Loucy (cell line): Measurements from ENCODE around the gene CNTN4.

ENCODE experiments used
- H2AFZ ChIP-seq: fragments of 200-600 bp; sonication (generic); 2 replicates; pipeline ENCODE4 v1.6.0; 2016; ENCODE audit warnings: antibody characterized with exemption, mild to moderate bottlenecking, low read length, moderate library complexity
- H3F3A ChIP-seq: fragments of 200-600 bp; 2 replicates; pipeline ENCODE4 v1.6.0; 2016; ENCODE audit warnings: antibody characterized with exemption, low read depth, mild to moderate bottlenecking
- H3K27me3 ChIP-seq: fragments of 200-600 bp; sonication (generic); 2 replicates; pipeline ENCODE4 v1.6.1; 2014; ENCODE audit warnings: low read length, mild to moderate bottlenecking; ENCODE audit not compliant: insufficient read depth, poor library complexity, severe bottlenecking
- H3K36me3 ChIP-seq: fragments of 200-600 bp; sonication (generic); 2 replicates; pipeline ENCODE4 v1.6.1; 2016; ENCODE audit warnings: low read length; ENCODE audit not compliant: insufficient read depth
- H3K4me1 ChIP-seq: fragments of 200-600 bp; sonication (generic); 2 replicates; pipeline ENCODE4 v1.5.1; 2014; ENCODE audit warnings: low read length, mild to moderate bottlenecking; ENCODE audit not compliant: insufficient read depth, poor library complexity, severe bottlenecking
- H3K4me2 ChIP-seq: fragments of 200-600 bp; sonication (generic); 2 replicates; pipeline ENCODE4 v1.6.0; 2014; ENCODE audit warnings: antibody characterized with exemption, low read length, low read depth, mild to moderate bottlenecking; ENCODE audit not compliant: poor library complexity, severe bottlenecking
- H3K4me3 ChIP-seq: fragments of 200-600 bp; sonication (generic); 2 replicates; pipeline ENCODE4 v1.5.1; 2014; ENCODE audit warnings: low read length, mild to moderate bottlenecking, mixed read lengths; ENCODE audit not compliant: poor library complexity, severe bottlenecking
- H3K79me2 ChIP-seq: fragments of 200-600 bp; sonication (generic); 2 replicates; pipeline ENCODE4 v1.6.1; 2014; ENCODE audit warnings: low read length; ENCODE audit not compliant: insufficient read depth
- H3K9ac ChIP-seq: fragments of 200-600 bp; sonication (generic); 2 replicates; pipeline ENCODE4 v1.6.0; 2014; ENCODE audit warnings: mild to moderate bottlenecking, low read depth, low read length, moderate library complexity; ENCODE audit not compliant: poor library complexity, severe bottlenecking
- H3K9me2 ChIP-seq: fragments of 200-600 bp; sonication (generic); replicated peaks from 2 replicates; pipeline ENCODE4 v1.6.1; 2016; ENCODE audit warnings: low read depth, low read length, mixed read lengths
- H3K9me3 ChIP-seq: fragments of 200-600 bp; sonication (generic); 2 replicates; pipeline ENCODE4 v1.6.1; 2014; ENCODE audit warnings: mild to moderate bottlenecking, antibody characterized with exemption, low read length, low read depth; ENCODE audit not compliant: insufficient read depth
- H4K20me1 ChIP-seq: fragments of 200-600 bp; sonication (generic); 2 replicates; pipeline ENCODE4 v1.6.0; 2014; ENCODE audit warnings: antibody characterized with exemption, low read length, mild to moderate bottlenecking; ENCODE audit not compliant: insufficient read depth, poor library complexity, severe bottlenecking
- CTCF ChIP-seq: fragments of 200-600 bp; sonication (generic); conservative IDR thresholded peaks from 2 replicates; pipeline ENCODE4 v1.5.1; 2014; ENCODE audit warnings: mild to moderate bottlenecking, antibody characterized with exemption, low read length
- EZH2phosphoT487 ChIP-seq: fragments of 200-600 bp; IDR thresholded peaks from 2 replicates; pipeline ENCODE4 v1.6.1; 2018; ENCODE audit warnings: antibody characterized with exemption, mild to moderate bottlenecking, moderate library complexity, borderline replicate concordance

The CNTN4 gene

DNA sequence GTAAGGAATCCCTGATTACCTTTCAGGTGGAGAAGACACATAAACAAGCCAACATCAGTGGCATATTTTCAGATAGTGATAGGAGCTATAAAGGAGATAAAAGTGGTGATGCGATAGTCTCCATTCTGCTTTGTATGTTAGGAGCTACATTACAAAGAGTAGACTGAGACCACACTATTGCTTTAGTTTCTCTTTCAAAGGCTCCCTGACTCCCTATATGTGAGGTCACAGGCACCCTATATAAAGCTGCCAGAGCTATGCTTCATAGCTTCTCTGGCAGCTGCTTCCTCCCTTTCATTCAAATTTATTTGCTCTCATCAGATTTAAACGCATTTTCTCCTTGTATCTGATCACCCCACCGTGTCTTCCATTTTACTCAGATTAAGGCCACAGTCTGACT, 544.9 kb downstream of the CNTN4 start:
- H3K36me3 ChIP-seq, result no peaks in the 10 kb centered on the region
- H3K4me2 ChIP-seq, result no peak overlapping the region
- no peaks in the 10 kb centered on the region for H3K79me2 ChIP-seq
- peak overlapping the region; percentile 27; the same call in 1 of the 2 replicates for H2AFZ ChIP-seq
- TF ChIP-seq EZH2phosphoT487 (no peak), CTCF (no peak)
- H3K9ac ChIP-seq, result no peak overlapping the region
- H3F3A ChIP-seq, result no peaks in the 10 kb centered on the region
- no peak overlapping the region for H3K4me3 ChIP-seq
- no peaks in the 10 kb centered on the region for H3K9me2 ChIP-seq
- no peaks in the 10 kb centered on the region for H3K27me3 ChIP-seq
- no peaks in the 10 kb centered on the region for H4K20me1 ChIP-seq
- 0 out of 2 replicates have a peak, but pooled peaks cover 1% of the 10 kb centered on the region for H3K9me3 ChIP-seq
- peaks cover 5% of the 10 kb centered on the region for H3K4me1 ChIP-seq

GRCh38 chr3:2645001-2645400, 546.3 kb downstream of the CNTN4 start:
- H2AFZ ChIP-seq, result no peak overlapping the region
- H3K36me3 ChIP-seq, result no peaks in the 10 kb centered on the region
- no peak overlapping the region for H3K4me3 ChIP-seq
- peaks cover 7% of the 10 kb centered on the region; the same call in 1 of the 2 replicates for H3K9me3 ChIP-seq
- no peaks in the 10 kb centered on the region for H3K9me2 ChIP-seq
- no peaks in the 10 kb centered on the region for H3K27me3 ChIP-seq
- H3K9ac ChIP-seq, result no peak overlapping the region
- no peak overlapping the region for H3K4me2 ChIP-seq
- H3K4me1 ChIP-seq, result peaks cover 5% of the 10 kb centered on the region
- H4K20me1 ChIP-seq, result no peaks in the 10 kb centered on the region
- H3F3A ChIP-seq, result no peaks in the 10 kb centered on the region
- no peak for TF ChIP-seq CTCF
- no peak for TF ChIP-seq EZH2phosphoT487
- H3K79me2 ChIP-seq, result no peaks in the 10 kb centered on the region

GRCh38 chr3:2650746-2651145, 552.1 kb downstream of the CNTN4 start:
- no peaks in the 10 kb centered on the region for H3K79me2 ChIP-seq
- H2AFZ ChIP-seq, result no peak overlapping the region
- peaks cover 17% of the 10 kb centered on the region for H3K4me1 ChIP-seq
- no peak overlapping the region for H3K4me3 ChIP-seq
- TF ChIP-seq EZH2phosphoT487 (no peak), CTCF (no peak)
- H3K36me3 ChIP-seq, result no peaks in the 10 kb centered on the region
- 0 out of 2 replicates have a peak, but pooled peaks cover 3% of the 10 kb centered on the region for H3F3A ChIP-seq
- peaks cover 7% of the 10 kb centered on the region; the same call in 1 of the 2 replicates for H3K9me3 ChIP-seq
- no peak overlapping the region for H3K4me2 ChIP-seq
- H3K9me2 ChIP-seq, result no peaks in the 10 kb centered on the region
- H4K20me1 ChIP-seq, result no peaks in the 10 kb centered on the region
- no peak overlapping the region for H3K9ac ChIP-seq
- no peaks in the 10 kb centered on the region for H3K27me3 ChIP-seq
